ENCODE results near the gene KRT16.

Gene KRT16

DNA sequence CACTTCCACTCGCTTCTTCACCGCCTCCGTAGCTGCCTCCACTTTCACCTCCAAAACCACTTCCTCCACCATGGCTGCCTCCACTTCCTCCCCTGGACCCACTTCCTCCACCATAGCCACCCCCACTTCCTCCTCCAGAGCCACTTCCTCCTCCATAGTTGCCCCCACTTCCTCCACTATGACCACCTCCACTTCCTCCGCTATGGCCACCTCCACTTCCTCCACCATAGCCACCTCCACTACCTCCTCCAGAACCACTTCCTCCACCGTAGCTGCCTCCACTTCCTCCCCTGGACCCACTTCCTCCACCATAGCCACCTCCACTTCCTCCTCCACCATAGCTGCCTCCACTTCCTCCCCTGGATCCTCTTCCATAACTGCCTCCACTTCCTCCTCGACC lies 45.2 kb downstream of the KRT16 start:
- H3K27me3 ChIP-seq (ENCODE audit: control insufficient read depth, insufficient read depth, low read length): peaks cover 77% of the 10 kb centered on the region
- no peaks in the 10 kb centered on the region for H3K4me1 ChIP-seq (ENCODE audit: control insufficient read depth, insufficient read depth, low read length)
- no peak overlapping the region for H3K4me2 ChIP-seq (ENCODE audit: low read length)
- no peaks in the 10 kb centered on the region for H3K36me3 ChIP-seq (ENCODE audit: insufficient read depth, low read length)
- no peak overlapping the region for H3K9ac ChIP-seq (ENCODE audit: low read depth, low read length)
- no peaks in the 10 kb centered on the region for H3K9me3 ChIP-seq (replicated peaks; ENCODE audit: low read length)
- H3K4me3 ChIP-seq (ENCODE audit: low read length): no peak overlapping the region

DNA sequence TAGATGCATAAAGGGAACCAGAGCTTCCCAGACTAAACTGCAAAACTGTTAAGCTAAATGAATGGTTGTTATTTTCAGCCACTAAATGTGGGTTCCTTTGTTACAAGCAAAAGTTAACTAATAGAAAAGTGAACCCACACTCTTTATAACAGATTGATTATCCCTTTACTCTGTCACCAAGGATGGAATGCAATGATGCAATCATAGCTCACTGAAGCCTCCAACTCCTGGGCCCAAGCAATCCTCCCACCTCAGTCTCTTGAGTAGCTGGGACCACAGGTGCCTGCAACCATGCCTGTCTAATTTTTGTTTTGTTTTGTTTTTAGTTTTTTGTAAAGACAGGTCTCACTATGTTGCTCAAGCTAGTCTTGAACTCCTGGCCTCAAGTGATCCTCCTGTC lies 47.2 kb downstream of the KRT16 start:
- Histone ChIP-seq H3K27me3 (ENCODE audit: control insufficient read depth, insufficient read depth, low read length) (peaks cover 69% of the 10 kb centered on the region), H3K36me3 (ENCODE audit: insufficient read depth, low read length) (no peaks in the 10 kb centered on the region), H3K9me3 (replicated peaks; ENCODE audit: low read length) (no peaks in the 10 kb centered on the region), H3K4me3 (ENCODE audit: low read length) (no peak overlapping the region), H3K4me1 (ENCODE audit: control insufficient read depth, insufficient read depth, low read length) (no peaks in the 10 kb centered on the region), H3K9ac (ENCODE audit: low read depth, low read length) (no peak overlapping the region), H3K4me2 (ENCODE audit: low read length) (no peak overlapping the region)

DNA sequence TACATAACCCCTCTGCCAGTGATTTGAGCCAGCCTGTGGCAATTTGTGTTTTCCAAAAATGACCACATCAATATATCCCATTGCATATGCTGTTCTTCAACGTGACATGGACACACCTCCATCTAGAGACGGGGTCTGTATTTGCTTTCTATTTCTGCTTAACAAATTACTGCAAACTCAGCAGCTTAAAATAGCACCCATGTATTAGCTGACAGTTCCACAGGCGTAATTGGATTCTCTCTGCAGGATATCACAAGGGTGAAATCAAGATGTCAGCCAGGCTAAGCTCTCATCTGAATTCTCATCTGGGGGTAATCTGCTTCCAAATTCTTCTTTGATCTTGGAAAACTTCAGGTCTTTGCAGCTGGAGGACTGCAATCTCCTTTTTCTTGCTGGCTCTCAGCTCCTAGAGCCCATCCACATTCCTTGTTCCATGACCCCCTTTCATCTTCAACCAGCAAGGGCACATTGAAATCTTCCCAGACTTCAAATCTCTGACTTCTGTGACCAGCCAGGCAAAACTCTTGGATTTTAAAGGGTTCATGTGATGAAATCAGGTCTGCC lies 48.9 kb downstream of the KRT16 start:
- peaks cover 57% of the 10 kb centered on the region for H3K27me3 ChIP-seq (ENCODE audit: control insufficient read depth, insufficient read depth, low read length)
- no peak overlapping the region for H3K4me2 ChIP-seq (ENCODE audit: low read length)
- H3K9me3 ChIP-seq (replicated peaks; ENCODE audit: low read length): no peaks in the 10 kb centered on the region

DNA sequence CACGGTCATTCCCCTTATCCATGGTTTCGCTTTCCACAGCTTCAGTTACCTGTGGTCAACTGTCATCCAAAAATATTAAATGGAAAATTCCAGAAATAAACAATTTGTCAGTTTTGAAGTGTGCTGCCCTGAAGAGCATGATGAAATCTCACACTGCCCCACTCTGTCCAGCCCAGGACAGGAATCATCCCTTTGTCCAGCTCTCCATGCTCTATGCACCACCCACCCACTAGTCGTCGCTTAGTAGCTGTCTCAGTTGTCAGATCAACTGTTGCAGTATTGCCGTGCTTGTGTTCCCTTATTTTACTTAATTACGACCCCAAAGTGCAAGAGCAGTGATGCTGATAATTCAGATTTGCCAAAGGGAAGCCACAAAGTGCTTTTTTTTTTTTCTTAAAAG lies 51.0 kb downstream of the KRT16 start:
- Histone ChIP-seq H3K9me3 (replicated peaks; ENCODE audit: low read length) (no peaks in the 10 kb centered on the region), H3K27me3 (ENCODE audit: control insufficient read depth, insufficient read depth, low read length) (peaks cover 65% of the 10 kb centered on the region), H3K9ac (ENCODE audit: low read depth, low read length) (no peak overlapping the region), H3K4me2 (ENCODE audit: low read length) (no peak overlapping the region), H3K4me3 (ENCODE audit: low read length) (no peak overlapping the region), H3K4me1 (ENCODE audit: control insufficient read depth, insufficient read depth, low read length) (no peaks in the 10 kb centered on the region), H3K36me3 (ENCODE audit: insufficient read depth, low read length) (no peaks in the 10 kb centered on the region)

More for the DNA sequence above, 48.9 kb downstream of the KRT16 start:
- H3K4me1 ChIP-seq (ENCODE audit: control insufficient read depth, insufficient read depth, low read length): no peaks in the 10 kb centered on the region
- no peak overlapping the region for H3K9ac ChIP-seq (ENCODE audit: low read depth, low read length)
- no peaks in the 10 kb centered on the region for H3K36me3 ChIP-seq (ENCODE audit: insufficient read depth, low read length)
- no peak overlapping the region for H3K4me3 ChIP-seq (ENCODE audit: low read length)

All from skeletal muscle satellite cell (primary cell).